ENCODE data around the gene SLC7A11.

DNA sequence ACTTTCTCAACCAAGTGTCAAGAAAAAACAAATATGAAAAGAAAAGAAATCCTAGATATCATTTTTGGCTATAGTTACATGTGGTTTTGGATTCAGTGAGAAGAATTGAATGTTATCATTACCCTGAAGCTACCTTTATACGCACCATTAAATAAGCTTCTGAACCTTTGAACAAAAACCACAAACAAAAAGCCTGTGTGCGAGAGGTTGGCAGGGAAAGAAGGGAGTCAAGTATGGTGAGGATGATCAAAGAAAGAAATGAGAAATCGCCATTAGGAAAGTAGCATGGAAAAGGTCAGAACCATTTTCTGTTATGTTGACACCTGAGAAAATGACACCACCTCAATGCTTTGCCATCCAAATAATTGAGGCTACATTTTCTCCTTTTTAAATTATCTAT, 1.2 kb upstream of the SLC7A11 start:
- TF ChIP-seq, protein P1, sequence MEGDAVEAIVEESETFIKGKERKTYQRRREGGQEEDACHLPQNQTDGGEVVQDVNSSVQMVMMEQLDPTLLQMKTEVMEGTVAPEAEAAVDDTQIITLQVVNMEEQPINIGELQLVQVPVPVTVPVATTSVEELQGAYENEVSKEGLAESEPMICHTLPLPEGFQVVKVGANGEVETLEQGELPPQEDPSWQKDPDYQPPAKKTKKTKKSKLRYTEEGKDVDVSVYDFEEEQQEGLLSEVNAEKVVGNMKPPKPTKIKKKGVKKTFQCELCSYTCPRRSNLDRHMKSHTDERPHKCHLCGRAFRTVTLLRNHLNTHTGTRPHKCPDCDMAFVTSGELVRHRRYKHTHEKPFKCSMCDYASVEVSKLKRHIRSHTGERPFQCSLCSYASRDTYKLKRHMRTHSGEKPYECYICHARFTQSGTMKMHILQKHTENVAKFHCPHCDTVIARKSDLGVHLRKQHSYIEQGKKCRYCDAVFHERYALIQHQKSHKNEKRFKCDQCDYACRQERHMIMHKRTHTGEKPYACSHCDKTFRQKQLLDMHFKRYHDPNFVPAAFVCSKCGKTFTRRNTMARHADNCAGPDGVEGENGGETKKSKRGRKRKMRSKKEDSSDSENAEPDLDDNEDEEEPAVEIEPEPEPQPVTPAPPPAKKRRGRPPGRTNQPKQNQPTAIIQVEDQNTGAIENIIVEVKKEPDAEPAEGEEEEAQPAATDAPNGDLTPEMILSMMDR (IDR thresholded peaks at IDR 0.05) = no peak
- TF ChIP-seq EZH2phosphoT487 (IDR thresholded peaks at IDR 0.05) = no peak
